GM12892 (cell line): ENCODE measurements around the gene MORC4.

ENCODE experiments used
- POLR2A ChIP-seq: IDR thresholded peaks from 2 replicates; pipeline ENCODE4 v1.6.1; 2011; ENCODE audit warnings: low read depth, low read length, control low read depth
- POLR2AphosphoS5 ChIP-seq: IDR thresholded peaks from 2 replicates; pipeline ENCODE4 v1.6.1; 2011; ENCODE audit warnings: low read depth, low read length, control low read depth

- TF ChIP-seq POLR2A, result no peak
- TF ChIP-seq POLR2AphosphoS5, result no peak
These were observed 72.3 kb downstream of the MORC4 start for GRCh38 chrX:106927700-106928099.
